ENCODE data around the gene KIF6.

- TF ChIP-seq CTCF (IDR thresholded peaks at IDR 0.05; ENCODE audit: insufficient read depth, low read length, poor library complexity, severe bottlenecking) (no peak), EZH2phosphoT487 (conservative IDR thresholded peaks at IDR 0.05; ENCODE audit: low read length) (no peak)
These were observed 420.3 kb downstream of the KIF6 start for GRCh38 chr6:39304951-39305350.
